SKM-1 treated with dmso at 0.1 percent for 144 hours (cell line): Measurements from ENCODE around the gene VTI1A.
A peak's percentile ranks its signal among the peaks of the same experiment; 100 is the strongest.
"Not testable (repeated sequence)": the region's sequence is repeated elsewhere in the genome, so short reads cannot be mapped to it uniquely, and the experiment has no call there.

Experiments used
- DNase-seq: peaks from one replicate; lab custom pipeline; 2025; ENCODE audit not compliant: unreplicated experiment; lab: John Stamatoyannopoulos, UW

The VTI1A gene

GRCh38 chr10:112454910-112455779 is 8.1 kb downstream of the VTI1A start:
- DNase-seq, result no peak

- no peak for DNase-seq
These were observed 9.5 kb downstream of the VTI1A start for GRCh38 chr10:112456533-112456932.

- no peak for DNase-seq
These were observed 13.4 kb downstream of the VTI1A start for GRCh38 chr10:112460366-112460765.

GRCh38 chr10:112461029-112461887 is 14.2 kb downstream of the VTI1A start:
- DNase-seq, result no peak

- DNase-seq, result not testable (repeated sequence)
These were observed 17.1 kb downstream of the VTI1A start for GRCh38 chr10:112464074-112464473.

- DNase-seq, result no peak
These were observed 18.4 kb downstream of the VTI1A start for GRCh38 chr10:112465299-112465883.

GRCh38 chr10:112466802-112467201 is 19.8 kb downstream of the VTI1A start:
- DNase-seq, result no peak

- no peak for DNase-seq
These were observed 20.6 kb downstream of the VTI1A start for GRCh38 chr10:112467541-112468075.

GRCh38 chr10:112471878-112472487 is 25.0 kb downstream of the VTI1A start:
- peak; percentile 39 for DNase-seq

GRCh38 chr10:112475575-112476218 is 28.7 kb downstream of the VTI1A start:
- no peak for DNase-seq

- no peak for DNase-seq
These were observed 34.6 kb downstream of the VTI1A start for GRCh38 chr10:112481602-112482001.

GRCh38 chr10:112484399-112484798 is 37.4 kb downstream of the VTI1A start:
- no peak for DNase-seq

GRCh38 chr10:112487964-112488363 is 40.9 kb downstream of the VTI1A start:
- no peak for DNase-seq

- DNase-seq, result no peak
These were observed 43.5 kb downstream of the VTI1A start for GRCh38 chr10:112490545-112490944.

- DNase-seq, result no peak
These were observed 44.1 kb downstream of the VTI1A start for GRCh38 chr10:112491144-112491543.

- DNase-seq, result no peak
These were observed 45.7 kb downstream of the VTI1A start for GRCh38 chr10:112492736-112493135.

GRCh38 chr10:112497347-112497950 is 50.4 kb downstream of the VTI1A start:
- DNase-seq, result no peak

- DNase-seq, result no peak
These were observed 51.8 kb downstream of the VTI1A start for GRCh38 chr10:112498806-112499205.

- DNase-seq, result not testable (repeated sequence)
These were observed 53.0 kb downstream of the VTI1A start for GRCh38 chr10:112499985-112500384.

- DNase-seq, result no peak
These were observed 55.5 kb downstream of the VTI1A start for GRCh38 chr10:112502536-112502935.
